ENCODE data around the gene SLC45A3. TPM values are rescaled to one million over a fixed set of nuclear protein-coding genes. Genes with fewer than 3 reads are reported as not detected.
"Not testable (repeated sequence)": the region's sequence is repeated elsewhere in the genome, so short reads cannot be mapped to it uniquely, and the experiment has no call there.

The SLC45A3 gene
- total and polyA plus RNA-seq, 2 donors (not counting 3 experiments of a cell fraction or from before 2014, with no cell fraction given) = 15.1 to 15.6 TPM

GRCh38 chr1:205725514-205725913 is 45.2 kb upstream of the SLC45A3 start:
- Histone ChIP-seq H3K36me3 (ENCODE audit: control insufficient read depth in 2 of 2, extremely low read depth in 1 of 2, insufficient read depth in 2 of 2, low read length in 2 of 2) (peaks cover 0 to 16% of the 10 kb centered on the region in 2 experiments), H3K9me3 (replicated peaks; ENCODE audit: control insufficient read depth, insufficient read depth, low read length) (no peaks in the 10 kb centered on the region), H3K9ac (replicated peaks; ENCODE audit: extremely low read depth, insufficient read depth, low read length) (no peak overlapping the region), H3K4me3 (replicated peaks in 1 of 3; ENCODE audit: insufficient read depth in 1 of 3, low read depth in 1 of 3, low read length in 3 of 3) (no peak overlapping the region), H3K27ac (ENCODE audit: insufficient read depth, low read depth, low read length) (no peak overlapping the region), H4K20me1 (replicated peaks; ENCODE audit: control insufficient read depth, extremely low read depth, insufficient read depth, low read length) (peaks cover 2% of the 10 kb centered on the region), H3K27me3 (ENCODE audit: control insufficient read depth in 2 of 2, insufficient read depth in 2 of 2, low read length in 2 of 2) (no peaks in the 10 kb centered on the region), H3K79me2 (ENCODE audit: control insufficient read depth, insufficient read depth, low read length) (peaks cover 58% of the 10 kb centered on the region), H2AFZ (ENCODE audit: low read depth, low read length) (no peak overlapping the region), H3K9me1 (replicated peaks; ENCODE audit: control insufficient read depth, extremely low read depth, insufficient read depth, low read length) (no peaks in the 10 kb centered on the region), H3K4me2 (ENCODE audit: insufficient read depth, low read length) (no peak overlapping the region), H3K4me1 (ENCODE audit: control insufficient read depth, extremely low read depth, insufficient read depth, low read length) (no peaks in the 10 kb centered on the region)
- DNase-seq (ENCODE audit: low read depth, low spot score) (no peak), FAIRE-seq (no peak)
- ChIA-PET CTCF (interaction anchor here (0.8 to 5.7 kb wide), 6 partner anchors 10 to 134 kb away, joined by 3 to 47 read pairs (median 4); partner anchors contain the start of gene ELK4), POLR2A (no interaction called here)
- dilution Hi-C loops (cut with MboI; ENCODE audit: extremely low pct_ligation_motif_present, low sequenced_read_pairs) (no loop called here), intact Hi-C loops (cut with micrococcal nuclease) (no loop called here)
- TF ChIP-seq POLR2AphosphoS5 (IDR thresholded peaks at IDR 0.05; ENCODE audit: insufficient read depth, low read depth, low read length) (no peak), EZH2 (IDR thresholded peaks at IDR 0.05; ENCODE audit: borderline replicate concordance, low read depth, low read length, severe bottlenecking) (no peak), FOS (IDR thresholded peaks at IDR 0.05; ENCODE audit: borderline replicate concordance, insufficient read depth, low read length) (no peak), MAX (IDR thresholded peaks at IDR 0.05; ENCODE audit: insufficient read depth, insufficient read length) (no peak), POLR2A (IDR thresholded peaks at IDR 0.05; ENCODE audit: low read depth, low read length) (no peak), GATA2 (IDR thresholded peaks at IDR 0.05; ENCODE audit: insufficient read depth, insufficient read length, low read depth, low read length) (no peak), JUN (IDR thresholded peaks at IDR 0.05; ENCODE audit: borderline replicate concordance, insufficient read depth, insufficient read length, low read depth) (no peak), MYC (IDR thresholded peaks at IDR 0.05; ENCODE audit: low read depth, low read length) (no peak), CTCF (IDR thresholded peaks at IDR 0.05; ENCODE audit: extremely low read depth in 1 of 2, insufficient read depth in 1 of 2, low read depth in 1 of 2, low read length in 2 of 2) (no peak)
- BruUV-seq (replicated peaks) = no TSS peak

GRCh38 chr1:205720740-205721139 is 40.4 kb upstream of the SLC45A3 start:
- H3K9ac ChIP-seq (replicated peaks; ENCODE audit: extremely low read depth, insufficient read depth, low read length); H3K9me3 ChIP-seq (replicated peaks; ENCODE audit: control insufficient read depth, insufficient read depth, low read length); H2AFZ ChIP-seq (ENCODE audit: low read depth, low read length); H3K9me1 ChIP-seq (replicated peaks; ENCODE audit: control insufficient read depth, extremely low read depth, insufficient read depth, low read length); FAIRE-seq; BruUV-seq (replicated peaks); H4K20me1 ChIP-seq (replicated peaks; ENCODE audit: control insufficient read depth, extremely low read depth, insufficient read depth, low read length); H3K27ac ChIP-seq (ENCODE audit: insufficient read depth, low read depth, low read length); H3K4me2 ChIP-seq (ENCODE audit: insufficient read depth, low read length); H3K4me1 ChIP-seq (ENCODE audit: control insufficient read depth, extremely low read depth, insufficient read depth, low read length); dilution Hi-C loops (cut with MboI; ENCODE audit: extremely low pct_ligation_motif_present, low sequenced_read_pairs); H3K27me3 ChIP-seq (ENCODE audit: control insufficient read depth in 2 of 2, insufficient read depth in 2 of 2, low read length in 2 of 2); intact Hi-C loops (cut with micrococcal nuclease); DNase-seq (ENCODE audit: low read depth, low spot score); H3K4me3 ChIP-seq (replicated peaks in 1 of 3; ENCODE audit: insufficient read depth in 1 of 3, low read depth in 1 of 3, low read length in 3 of 3): not testable (repeated sequence)
- ChIA-PET CTCF (interaction anchor here (0.9 to 1.7 kb wide), 4 partner anchors 12 to 63 kb away, joined by 4 to 5 read pairs (median 4); no protein-coding TSS in a partner anchor), POLR2A (interaction anchor here (0.6 kb wide), 1 partner anchor 32 kb away, joined by 4 read pairs; no protein-coding TSS in a partner anchor)
- peaks cover 7 to 45% of the 10 kb centered on the region in 2 experiments for H3K36me3 ChIP-seq (ENCODE audit: control insufficient read depth in 2 of 2, extremely low read depth in 1 of 2, insufficient read depth in 2 of 2, low read length in 2 of 2)
- H3K79me2 ChIP-seq (ENCODE audit: control insufficient read depth, insufficient read depth, low read length) = peaks cover 21% of the 10 kb centered on the region

Measured in endothelial cell of umbilical vein (primary cell).